Peyer's patch (tissue), 4 donors: ENCODE results near the gene CSPG4.

Source experiments
- CTCF ChIP-seq, 6 experiments: fragments of 450-650 bp in 4 of 6; fragments of 200-600 bp in 2 of 6; sonication (generic) in 1 of 6; IDR thresholded peaks; one replicate each; pipeline ENCODE4 v1.5.1; 2017 to 2019; ENCODE audit warnings: antibody characterized with exemption in 6 of 6, mild to moderate bottlenecking in 3 of 6, moderate library complexity in 1 of 6
- POLR2A ChIP-seq, 2 donors: fragments of 450-650 bp; IDR thresholded peaks; one replicate each; pipeline ENCODE4 v1.5.1; 2017; ENCODE audit warnings: antibody characterized with exemption in 2 of 2, mild to moderate bottlenecking in 2 of 2, moderate library complexity in 2 of 2

DNA sequence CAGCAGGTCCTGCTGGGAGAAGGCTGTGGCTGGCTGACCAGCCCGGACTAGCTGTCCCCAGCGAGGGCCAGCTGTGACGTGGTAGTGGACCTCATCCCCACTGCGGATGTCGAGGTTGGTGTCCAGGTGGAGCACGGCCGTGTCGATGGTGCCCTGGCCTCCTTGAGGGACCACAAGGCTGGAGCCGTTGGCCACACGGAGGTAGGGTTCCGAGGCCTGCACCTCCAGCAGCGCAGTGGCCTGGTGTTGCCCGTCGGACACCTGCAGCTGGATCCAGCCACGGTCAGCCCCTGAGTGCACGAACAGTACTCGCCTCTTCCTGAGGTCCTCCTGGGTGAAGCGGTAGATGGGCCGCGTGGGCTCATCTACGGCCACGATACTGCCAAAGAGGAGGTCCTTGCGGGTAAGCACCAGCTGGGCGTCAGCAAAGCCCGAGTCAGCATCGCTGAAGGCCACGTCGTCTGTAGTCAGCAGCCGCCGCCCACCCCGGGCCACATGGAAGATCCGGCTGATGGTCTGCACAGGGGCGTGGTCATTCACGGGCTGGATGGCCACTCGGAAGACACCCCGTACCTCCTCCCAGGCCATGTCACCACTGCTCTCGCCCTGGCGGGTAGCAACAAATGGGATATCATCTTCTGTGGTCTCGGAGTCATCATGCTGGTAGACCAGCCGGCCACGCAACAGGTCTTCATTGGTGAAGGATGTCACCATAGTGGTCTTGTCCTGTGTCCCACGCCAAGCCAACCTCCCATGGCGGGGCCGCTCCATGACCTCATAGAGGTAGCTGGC lies 25.0 kb downstream of the CSPG4 start:
- TF ChIP-seq CTCF (IDR thresholded peaks at IDR 0.05): no peak
- TF ChIP-seq POLR2A (IDR thresholded peaks at IDR 0.05): no peak
